H1 (cell line): ENCODE data around the gene CCL22. TPM values are rescaled to one million over a fixed set of nuclear protein-coding genes. Genes with fewer than 3 reads are reported as not detected.

Experiments used
- CTCF ChIA-PET: fragments of 300-600 bp; sonication (Branson Sonifier 250); formaldehyde crosslinking; loops from one replicate; lab custom pipeline; 2021; ENCODE audit not compliant: partially characterized antibody; lab: Charles Lee
- POLR2A ChIA-PET: fragments of 300-600 bp; sonication (Branson Sonifier 250); formaldehyde crosslinking; loops from one replicate; lab custom pipeline; 2021; ENCODE audit warnings: inconsistent platforms; ENCODE audit not compliant: partially characterized antibody; lab: Charles Lee
- DNase-seq, 2 experiments: peaks; one replicate each; pipeline versions ENCODE4 v3.0.0 to v3.0.0-alpha.2; 2010 to 2022; ENCODE audit warnings: low spot score in 2 of 2, low read depth in 1 of 2, mixed read lengths in 1 of 2
- FAIRE-seq: peaks from 2 replicates; lab custom pipeline; 2011; peaks lifted over from hg19 to GRCh38; lab: Jason Lieb, UNC
- H2AFZ ChIP-seq: 2 replicates; pipeline ENCODE4 v1.8.1; 2012; ENCODE audit warnings: low read length, inconsistent platforms
- H2AK5ac ChIP-seq: 2 replicates; pipeline ENCODE4 v1.6.1; 2013; ENCODE audit warnings: low read depth, low read length
- H2BK120ac ChIP-seq: replicated peaks from 2 replicates; pipeline ENCODE3; 2013; ENCODE audit warnings: low read depth, low read length, inconsistent platforms
- H2BK12ac ChIP-seq: 2 replicates; pipeline ENCODE4 v1.6.1; 2013; ENCODE audit warnings: low read depth, low read length
- H2BK15ac ChIP-seq: 2 replicates; pipeline ENCODE4 v1.6.1; 2013; ENCODE audit warnings: low read length
- H2BK20ac ChIP-seq: 2 replicates; pipeline ENCODE4 v1.6.1; 2013; ENCODE audit warnings: low read length
- H2BK5ac ChIP-seq: 2 replicates; pipeline ENCODE4 v1.6.1; 2013; ENCODE audit warnings: low read depth, low read length
- H3K14ac ChIP-seq: 2 replicates; pipeline ENCODE4 v1.6.1; 2013; ENCODE audit warnings: inconsistent platforms; ENCODE audit not compliant: insufficient read length
- H3K18ac ChIP-seq: 2 replicates; pipeline ENCODE4 v1.6.1; 2013; ENCODE audit warnings: low read length; ENCODE audit errors: extremely low read depth
- H3K23ac ChIP-seq: 2 replicates; pipeline ENCODE4 v1.6.1; 2013; ENCODE audit warnings: inconsistent platforms; ENCODE audit not compliant: insufficient read length
- H3K23me2 ChIP-seq: 2 replicates; pipeline ENCODE4 v1.6.1; 2013; ENCODE audit warnings: low read depth, low read length
- H3K27ac ChIP-seq: 2 replicates; pipeline ENCODE4 v1.6.1; 2011; ENCODE audit warnings: low read depth, low read length, inconsistent platforms
- H3K27me3 ChIP-seq, 4 experiments: replicated peaks in 1 of 4; 1 replicate in 1 of 4; 2 replicates in 3 of 4; pipeline versions ENCODE4 v1.6.1 to v1.8.1; 2011 to 2013; ENCODE audit warnings: low read length in 3 of 4, mild to moderate bottlenecking in 3 of 4, inconsistent platforms in 2 of 4, mixed read lengths in 2 of 4, moderate library complexity in 1 of 4; ENCODE audit not compliant: control insufficient read depth in 3 of 4, insufficient read depth in 3 of 4; ENCODE audit errors: extremely low read depth in 1 of 4
- H3K36me3 ChIP-seq, 4 experiments: 2 replicates each; pipeline versions ENCODE4 v1.6.1 to v1.8.1; 2011 to 2013; ENCODE audit warnings: mild to moderate bottlenecking in 4 of 4, low read length in 3 of 4, moderate library complexity in 2 of 4, control low read depth in 1 of 4, inconsistent platforms in 1 of 4; ENCODE audit not compliant: insufficient read depth in 4 of 4, control insufficient read depth in 2 of 4
- H3K4ac ChIP-seq: replicated peaks from 2 replicates; pipeline ENCODE3; 2013; ENCODE audit warnings: low read length, low read depth, mixed read lengths, inconsistent platforms; ENCODE audit not compliant: insufficient read length
- H3K4me1 ChIP-seq, 4 experiments: replicated peaks in 1 of 4; 1 replicate in 1 of 4; 2 replicates in 3 of 4; pipeline versions ENCODE4 v1.6.1 to v1.8.1; 2011 to 2013; ENCODE audit warnings: low read length in 3 of 4, inconsistent platforms in 2 of 4, mixed read lengths in 1 of 4; ENCODE audit not compliant: insufficient read depth in 4 of 4, control insufficient read depth in 3 of 4
- H3K4me2 ChIP-seq, 2 experiments: 2 replicates each; pipeline versions ENCODE4 v1.6.1 to v1.8.1; 2011 to 2013; ENCODE audit warnings: low read depth in 2 of 2, low read length in 2 of 2, control low read depth in 1 of 2, inconsistent platforms in 1 of 2, mild to moderate bottlenecking in 1 of 2; ENCODE audit not compliant: insufficient read depth in 1 of 2
- H3K4me3 ChIP-seq, 4 experiments: fragments of 200-600, 300-600 bp in 1 of 4; sonication (generic), shearing (Covaris generic), sonication (Bioruptor Twin) in 1 of 4; 2 replicates each; pipeline versions ENCODE4 v1.5.1 to v1.8.1; 2011 to 2016; ENCODE audit warnings: low read length in 4 of 4, low read depth in 3 of 4, control low read depth in 2 of 4, inconsistent platforms in 2 of 4, mild to moderate bottlenecking in 2 of 4, mixed read lengths in 1 of 4, moderate library complexity in 1 of 4; ENCODE audit not compliant: insufficient read depth in 2 of 4; ENCODE audit errors: extremely low read depth in 1 of 4
- H3K56ac ChIP-seq: replicated peaks from 2 replicates; pipeline ENCODE3; 2013; ENCODE audit warnings: low read depth, mild to moderate bottlenecking, mixed read lengths, low read length, inconsistent platforms; ENCODE audit not compliant: insufficient read length
- H3K79me1 ChIP-seq: 2 replicates; pipeline ENCODE4 v1.6.1; 2013; ENCODE audit warnings: low read depth, low read length, control low read depth
- H3K79me2 ChIP-seq, 2 experiments: 2 replicates each; pipeline versions ENCODE4 v1.6.1 to v1.8.1; 2012 to 2013; ENCODE audit warnings: low read length in 2 of 2, mild to moderate bottlenecking in 2 of 2, inconsistent platforms in 1 of 2; ENCODE audit not compliant: insufficient read depth in 2 of 2, control insufficient read depth in 1 of 2
- H3K9ac ChIP-seq, 4 experiments: replicated peaks in 1 of 4; 1 replicate in 1 of 4; 2 replicates in 3 of 4; pipeline versions ENCODE4 v1.6.1 to v1.8.1; 2011 to 2013; ENCODE audit warnings: low read depth in 3 of 4, low read length in 3 of 4, control low read depth in 2 of 4, mild to moderate bottlenecking in 2 of 4, moderate library complexity in 2 of 4, inconsistent platforms in 1 of 4; ENCODE audit errors: extremely low read depth in 1 of 4
- H3K9me3 ChIP-seq, 2 experiments: 2 replicates each; pipeline versions ENCODE4 v1.6.1 to v1.8.1; 2012 to 2013; ENCODE audit warnings: mild to moderate bottlenecking in 2 of 2, moderate library complexity in 2 of 2, control low read depth in 1 of 2, inconsistent platforms in 1 of 2, low read depth in 1 of 2, low read length in 1 of 2, mixed read lengths in 1 of 2; ENCODE audit not compliant: insufficient read depth in 2 of 2
- H4K20me1 ChIP-seq, 2 experiments: replicated peaks in 1 of 2; 2 replicates each; pipeline versions ENCODE3 to v1.8.1; 2011 to 2013; ENCODE audit warnings: inconsistent platforms in 2 of 2, low read length in 2 of 2, mild to moderate bottlenecking in 1 of 2; ENCODE audit not compliant: insufficient read depth in 2 of 2, control insufficient read depth in 1 of 2
- H4K5ac ChIP-seq: 2 replicates; pipeline ENCODE4 v1.6.1; 2013; ENCODE audit warnings: low read length, low read depth, mixed read lengths, inconsistent platforms; ENCODE audit not compliant: insufficient read length
- H4K8ac ChIP-seq: 2 replicates; pipeline ENCODE4 v1.8.0; 2013; ENCODE audit warnings: mild to moderate bottlenecking, moderate library complexity, low read length, inconsistent platforms; ENCODE audit not compliant: insufficient read depth; ENCODE audit errors: extremely low read depth
- H4K91ac ChIP-seq: replicated peaks from 2 replicates; pipeline ENCODE3; 2013; ENCODE audit warnings: low read length, mixed read lengths, inconsistent platforms; ENCODE audit not compliant: insufficient read length
- ATF3 ChIP-seq: IDR thresholded peaks from 2 replicates; pipeline ENCODE4 v1.6.1; 2011; ENCODE audit warnings: low read depth, mild to moderate bottlenecking, low read length; ENCODE audit not compliant: insufficient read depth
- CBX5 ChIP-seq: fragments of 300-800, 300-1000 bp; sonication (generic); IDR thresholded peaks from 2 replicates; pipeline ENCODE4 v1.7.1; 2016; ENCODE audit warnings: antibody characterized with exemption, low read length, low read depth
- CEBPB ChIP-seq: IDR thresholded peaks from 2 replicates; pipeline ENCODE4 v1.6.1; 2012; ENCODE audit warnings: low read depth, low read length
- CREB1 ChIP-seq: IDR thresholded peaks from 2 replicates; pipeline ENCODE4 v1.6.1; 2012; ENCODE audit warnings: inconsistent platforms
- E2F6 ChIP-seq: IDR thresholded peaks from 2 replicates; pipeline ENCODE4 v1.6.1; 2012; ENCODE audit warnings: inconsistent platforms
- EZH2 ChIP-seq: fragments of 200-600 bp; sonication (generic); IDR thresholded peaks from 2 replicates; pipeline ENCODE4 v1.7.1; 2012; ENCODE audit warnings: low read depth, mild to moderate bottlenecking, moderate library complexity, low read length, inconsistent platforms; ENCODE audit not compliant: severe bottlenecking
- FOSL1 ChIP-seq: IDR thresholded peaks from 2 replicates; pipeline ENCODE4 v1.6.1; 2011; ENCODE audit warnings: mild to moderate bottlenecking, low read depth, low read length, moderate library complexity; ENCODE audit not compliant: insufficient read depth
- KDM1A ChIP-seq: fragments of 200-600, 300-600 bp; sonication (generic); IDR thresholded peaks from 2 replicates; pipeline ENCODE4 v1.7.1; 2016; ENCODE audit warnings: mild to moderate bottlenecking, low read length, borderline replicate concordance
- KDM5A ChIP-seq: fragments of 200-600 bp; IDR thresholded peaks from 2 replicates; pipeline ENCODE4 v1.7.1; 2012; ENCODE audit warnings: mild to moderate bottlenecking, low read length, inconsistent platforms, mixed read lengths
- RAD21 ChIP-seq, 2 experiments: IDR thresholded peaks in 1 of 2; conservative IDR thresholded peaks in 1 of 2; 2 replicates each; pipeline ENCODE4 v1.6.1; 2011; ENCODE audit warnings: low read depth in 2 of 2, low read length in 2 of 2, improper control_type of control experiment in 1 of 2, inconsistent platforms in 1 of 2, mild to moderate bottlenecking in 1 of 2, moderate library complexity in 1 of 2
- USF2 ChIP-seq: IDR thresholded peaks from 2 replicates; pipeline ENCODE4 v1.6.1; 2011; ENCODE audit warnings: low read length, improper control_type of control experiment
- ZNF274 ChIP-seq: IDR thresholded peaks from 2 replicates; pipeline ENCODE4 v1.7.0; 2012; ENCODE audit warnings: low read length, borderline replicate concordance; ENCODE audit errors: extremely low read depth
- WGBS, 2 experiments: shearing (Covaris generic) in 1 of 2; methylation state at CpG; one replicate each; pipeline versions ENCODE4 v1.1.6 to v1.1.7; 2013 to 2015; ENCODE audit warnings: low lambda C conversion rate in 2 of 2, mixed read lengths in 2 of 2, inconsistent platforms in 1 of 2, low coverage in 1 of 2, missing lambda C conversion rate in 1 of 2; ENCODE audit not compliant: insufficient replicate concordance in 2 of 2, insufficient coverage in 1 of 2, insufficient read length in 1 of 2; ENCODE audit errors: extremely low coverage in 1 of 2, missing lambda C conversion rate in 1 of 2; 5-methylcytosine and 5-hydroxymethylcytosine counted together
- polyA plus RNA-seq, 7 experiments: library from polyadenylated mRNA; depleted of rRNA in 3 of 7; stranded (reverse) in 5 of 7; unstranded in 2 of 7; fragments of >200 nt in 5 of 7; fragments of 200-250 nt in 2 of 7; gene quantifications; 1 replicate in 5 of 7; 2 replicates in 1 of 7; 4 replicates in 1 of 7; pipeline versions ENCODE4 v1.2.1 to v1.2.3, GENCODE V29; 2011 to 2013; ENCODE audit warnings: missing spikeins in 2 of 7, mixed read lengths in 2 of 7
- total RNA-seq: library from RNA; stranded (reverse); fragmentation: NEBNext Ultra II Directional; extraction: Animal tissue kit (Norgen Biotek cat#: 25700); gene quantifications from 2 replicates; pipeline ENCODE4 v1.2.1, GENCODE V29; 2021

Gene CCL22
- total and polyA plus RNA-seq, 2 of the 8 experiments (the other 6 are each of a cell fraction or from before 2014, with no cell fraction given), result not detected

- FAIRE-seq, result no peak
- Histone ChIP-seq H3K4me2 (no peak overlapping the region), H2BK15ac (no peak overlapping the region), H3K9ac (no peak overlapping the region), H2AK5ac (no peak overlapping the region), H2BK12ac (no peak overlapping the region), H3K9me3 (no peaks in the 10 kb centered on the region), H2BK20ac (no peak overlapping the region), H3K79me1 (no peaks in the 10 kb centered on the region), H4K5ac (no peak overlapping the region), H3K4me1 (peaks cover 0 to 2% (median 1%) of the 10 kb centered on the region in 4 experiments; a peak in 1 of 7 replicates), H3K56ac (no peak overlapping the region), H2AFZ (no peak overlapping the region), H3K27me3 (no peaks in the 10 kb centered on the region; a peak in 1 of 7 replicates), H3K18ac (no peak overlapping the region), H3K14ac (no peak overlapping the region), H3K4ac (no peak overlapping the region), H3K27ac (no peak overlapping the region), H3K23me2 (peaks cover 6% of the 10 kb centered on the region), H3K79me2 (no peaks in the 10 kb centered on the region), H4K20me1 (peaks cover 0 to 8% of the 10 kb centered on the region in 2 experiments), H3K4me3 (no peak overlapping the region), H3K23ac (no peak overlapping the region), H3K36me3 (no peaks in the 10 kb centered on the region), H4K91ac (no peak overlapping the region), H2BK120ac (no peak overlapping the region), H4K8ac (no peak overlapping the region), H2BK5ac (no peak overlapping the region)
- 67% methylated on average over 4 of the region's 5 CpGs; no CpG with 5 or more reads in 1 of the 2 experiments for WGBS, 2 experiments
- ChIA-PET POLR2A (no interaction called here), CTCF (interaction anchor here (1.0 to 2.4 kb wide), 4 partner anchors 8 to 85 kb away, joined by 3 to 15 read pairs (median 3); no protein-coding TSS in a partner anchor)
- no peak for DNase-seq
- TF ChIP-seq CREB1 (no peak), KDM5A (no peak), KDM1A (no peak), USF2 (no peak), ZNF274 (no peak), CEBPB (no peak), E2F6 (no peak), RAD21 (IDR thresholded peaks at IDR 0.05 in 1 of 2, conservative IDR thresholded peaks at IDR 0.05 in 1 of 2; ENCODE audit: low read depth in 2 of 2, low read length in 2 of 2) (no peak), FOSL1 (no peak), EZH2 (no peak), CBX5 (no peak), ATF3 (no peak)
Observed at GRCh38 chr16:57385083-57385482, 26.5 kb downstream of the CCL22 start.
